ENCODE data around the gene PDZK1. TPM values are rescaled to one million over a fixed set of nuclear protein-coding genes. Genes with fewer than 3 reads are reported as not detected.
"Not testable (repeated sequence)": the region's sequence is repeated elsewhere in the genome, so short reads cannot be mapped to it uniquely, and the experiment has no call there.

Gene PDZK1
- total RNA-seq, 8 experiments from 2014 or later, result 0.46 to 1.8 (median 1.2) TPM

- peak overlapping the region in 2 of 5 donors; percentile 15 to 17 for H3K4me3 ChIP-seq
- in situ Hi-C loops (cut with MboI; ENCODE audit: low pct_unique_long_range_greater_than_20kb in 2 of 9, low sequenced_read_pairs in 9 of 9, unreplicated experiment in 9 of 9), result no loop called here
- H3K4me1 ChIP-seq (replicated peaks in 1 of 2), result peaks cover 0 to 7% of the 10 kb centered on the region in 2 donors
- WGBS, 10 experiments, result 0 to 41% (median 15%) methylated on average over 1 to 18 of the region's 47 CpGs; no CpG with 5 or more reads in 2 of the 10 experiments
- H3K27ac ChIP-seq, result no peak overlapping the region
- peak; percentile 89 to 99 (median 94) for ATAC-seq (replicated peaks in 6 of 8)
These were observed 13.9 kb upstream of the PDZK1 start for GRCh38 chr1:145720878-145721671.

- ATAC-seq (replicated peaks in 6 of 8), result peak in 1 of 8 experiments; percentile 42
- in situ Hi-C loops (cut with MboI; ENCODE audit: low pct_unique_long_range_greater_than_20kb in 2 of 9, low sequenced_read_pairs in 9 of 9, unreplicated experiment in 9 of 9), result no loop called here
- H3K27ac ChIP-seq, result no peak overlapping the region
- 0 to 100% (median 87%) methylated on average over 1 to 3 of the region's 5 CpGs; no CpG with 5 or more reads in 5 of the 10 experiments for WGBS, 10 experiments
- H3K4me1 ChIP-seq (replicated peaks in 1 of 2), result peaks cover 0 to 7% of the 10 kb centered on the region in 2 donors
- H3K4me3 ChIP-seq, result no peak overlapping the region
These were observed 13.3 kb upstream of the PDZK1 start for GRCh38 chr1:145720556-145720877.

GRCh38 chr1:145719230-145720079, 12.3 kb upstream of the PDZK1 start, which contains the start of gene CD160:
CD160 (plus strand) TSS chr1:145719499; CDS start chr1:145728328, 8,829 bp downstream.
- ATAC-seq (replicated peaks in 6 of 8), result no peak
- in situ Hi-C loops (cut with MboI; ENCODE audit: low pct_unique_long_range_greater_than_20kb in 2 of 9, low sequenced_read_pairs in 9 of 9, unreplicated experiment in 9 of 9), result no loop called here
- peaks cover 0 to 7% of the 10 kb centered on the region in 2 donors for H3K4me1 ChIP-seq (replicated peaks in 1 of 2)
- no peak within 1 kb of the TSS for H3K27ac ChIP-seq
- H3K4me3 ChIP-seq, result no peak within 1 kb of the TSS
- WGBS, 10 experiments, result 63 to 95% (median 84%) methylated on average over 2 to 12 of the region's 12 CpGs; no CpG with 5 or more reads in 1 of the 10 experiments

GRCh38 chr1:145718465-145718864, 11.3 kb upstream of the PDZK1 start:
- WGBS, 10 experiments, result 73 to 96% (median 91%) methylated on average over 1 to 5 of the region's 5 CpGs; no CpG with 5 or more reads in 1 of the 10 experiments
- H3K4me1 ChIP-seq (replicated peaks in 1 of 2); in situ Hi-C loops (cut with MboI; ENCODE audit: low pct_unique_long_range_greater_than_20kb in 2 of 9, low sequenced_read_pairs in 9 of 9, unreplicated experiment in 9 of 9); ATAC-seq (replicated peaks in 6 of 8); H3K4me3 ChIP-seq; H3K27ac ChIP-seq: not testable (repeated sequence)

GRCh38 chr1:145717833-145718232, 10.7 kb upstream of the PDZK1 start:
- WGBS, 10 experiments, result 80 to 100% methylated on average over 1 of the region's 1 CpG; no CpG with 5 or more reads in 8 of the 10 experiments
- ATAC-seq (replicated peaks in 6 of 8), result no peak

GRCh38 chr1:145716641-145717345, 9.6 kb upstream of the PDZK1 start:
- peak in 4 of 8 experiments; percentile 23 to 38 (median 32) for ATAC-seq (replicated peaks in 6 of 8)
- 36 to 86% (median 61%) methylated on average over 1 to 10 of the region's 10 CpGs; no CpG with 5 or more reads in 2 of the 10 experiments for WGBS, 10 experiments
- in situ Hi-C loops (cut with MboI; ENCODE audit: low pct_unique_long_range_greater_than_20kb in 2 of 9, low sequenced_read_pairs in 9 of 9, unreplicated experiment in 9 of 9), result no loop called here

More at GRCh38 chr1:145717833-145718232, 10.7 kb upstream of the PDZK1 start:
- Histone ChIP-seq H3K4me1 (replicated peaks in 1 of 2) (peaks cover 0 to 7% of the 10 kb centered on the region in 2 donors), H3K27ac (no peak overlapping the region), H3K4me3 (no peak overlapping the region)
- in situ Hi-C loops (cut with MboI; ENCODE audit: low pct_unique_long_range_greater_than_20kb in 2 of 9, low sequenced_read_pairs in 9 of 9, unreplicated experiment in 9 of 9), result no loop called here

GRCh38 chr1:145714524-145715111, 7.5 kb upstream of the PDZK1 start:
- 58 to 88% (median 83%) methylated on average over 1 to 6 of the region's 6 CpGs; no CpG with 5 or more reads in 1 of the 10 experiments for WGBS, 10 experiments
- Histone ChIP-seq H3K4me3 (no peak overlapping the region), H3K27ac (no peak overlapping the region), H3K4me1 (replicated peaks in 1 of 2) (peaks cover 0 to 3% of the 10 kb centered on the region in 2 donors)
- in situ Hi-C loops (cut with MboI; ENCODE audit: low pct_unique_long_range_greater_than_20kb in 2 of 9, low sequenced_read_pairs in 9 of 9, unreplicated experiment in 9 of 9), result no loop called here
- ATAC-seq (replicated peaks in 6 of 8), result no peak

More at GRCh38 chr1:145716641-145717345, 9.6 kb upstream of the PDZK1 start:
- Histone ChIP-seq H3K4me1 (replicated peaks in 1 of 2) (peaks cover 0 to 7% of the 10 kb centered on the region in 2 donors), H3K4me3 (no peak overlapping the region), H3K27ac (no peak overlapping the region)

- H3K4me3 ChIP-seq, result no peak overlapping the region
- in situ Hi-C loops (cut with MboI; ENCODE audit: low pct_unique_long_range_greater_than_20kb in 2 of 9, low sequenced_read_pairs in 9 of 9, unreplicated experiment in 9 of 9), result no loop called here
- H3K27ac ChIP-seq, result no peak overlapping the region
- ATAC-seq (replicated peaks in 6 of 8), result peak in 2 of 8 experiments; percentile 46 to 76
- no peaks in the 10 kb centered on the region for H3K4me1 ChIP-seq (replicated peaks in 1 of 2)
- WGBS, 10 experiments, result 50 to 80% (median 59%) methylated on average over 1 to 3 of the region's 3 CpGs; no CpG with 5 or more reads in 3 of the 10 experiments
These were observed 4.1 kb upstream of the PDZK1 start for GRCh38 chr1:145711213-145711651.

- H3K27ac ChIP-seq, result no peak overlapping the region
- no peak for ATAC-seq (replicated peaks in 6 of 8)
- in situ Hi-C loops (cut with MboI; ENCODE audit: low pct_unique_long_range_greater_than_20kb in 2 of 9, low sequenced_read_pairs in 9 of 9, unreplicated experiment in 9 of 9), result no loop called here
- H3K4me3 ChIP-seq, result no peak overlapping the region
- 57 to 90% (median 73%) methylated on average over 2 to 4 of the region's 4 CpGs for WGBS, 10 experiments
- no peaks in the 10 kb centered on the region for H3K4me1 ChIP-seq (replicated peaks in 1 of 2)
These were observed 3.3 kb upstream of the PDZK1 start for GRCh38 chr1:145710291-145711027.

- WGBS, 10 experiments, result 8 to 83% (median 55%) methylated on average over 2 to 5 of the region's 7 CpGs; no CpG with 5 or more reads in 4 of the 10 experiments
- Histone ChIP-seq H3K27ac (no peak overlapping the region), H3K4me3 (no peak overlapping the region), H3K4me1 (replicated peaks in 1 of 2) (no peaks in the 10 kb centered on the region)
- peak in 5 of 8 experiments; percentile 20 to 49 (median 25) for ATAC-seq (replicated peaks in 6 of 8)
- in situ Hi-C loops (cut with MboI; ENCODE audit: low pct_unique_long_range_greater_than_20kb in 2 of 9, low sequenced_read_pairs in 9 of 9, unreplicated experiment in 9 of 9), result no loop called here
These were observed 895 bp upstream of the PDZK1 start for GRCh38 chr1:145708063-145708462.

- Histone ChIP-seq H3K4me1 (replicated peaks in 1 of 2) (no peaks in the 10 kb centered on the region), H3K4me3 (no peak overlapping the region), H3K27ac (no peak overlapping the region)
- in situ Hi-C loops (cut with MboI; ENCODE audit: low pct_unique_long_range_greater_than_20kb in 2 of 9, low sequenced_read_pairs in 9 of 9, unreplicated experiment in 9 of 9), result no loop called here
- ATAC-seq (replicated peaks in 6 of 8), result peak in 3 of 8 experiments; percentile 71 to 94 (median 93)
- 24 to 100% (median 79%) methylated on average over 1 to 2 of the region's 2 CpGs; no CpG with 5 or more reads in 4 of the 10 experiments for WGBS, 10 experiments
These were observed 993 bp downstream of the PDZK1 start for GRCh38 chr1:145706086-145706664.
